T-helper 2 cell (primary cell): Measurements from ENCODE around the gene DLG2.

Experiments
- DNase-seq, 5 experiments: peaks; one replicate each; pipeline versions ENCODE4 v3.0.0 to v3.0.0-alpha.2; 2012 to 2022

Gene DLG2

DNA sequence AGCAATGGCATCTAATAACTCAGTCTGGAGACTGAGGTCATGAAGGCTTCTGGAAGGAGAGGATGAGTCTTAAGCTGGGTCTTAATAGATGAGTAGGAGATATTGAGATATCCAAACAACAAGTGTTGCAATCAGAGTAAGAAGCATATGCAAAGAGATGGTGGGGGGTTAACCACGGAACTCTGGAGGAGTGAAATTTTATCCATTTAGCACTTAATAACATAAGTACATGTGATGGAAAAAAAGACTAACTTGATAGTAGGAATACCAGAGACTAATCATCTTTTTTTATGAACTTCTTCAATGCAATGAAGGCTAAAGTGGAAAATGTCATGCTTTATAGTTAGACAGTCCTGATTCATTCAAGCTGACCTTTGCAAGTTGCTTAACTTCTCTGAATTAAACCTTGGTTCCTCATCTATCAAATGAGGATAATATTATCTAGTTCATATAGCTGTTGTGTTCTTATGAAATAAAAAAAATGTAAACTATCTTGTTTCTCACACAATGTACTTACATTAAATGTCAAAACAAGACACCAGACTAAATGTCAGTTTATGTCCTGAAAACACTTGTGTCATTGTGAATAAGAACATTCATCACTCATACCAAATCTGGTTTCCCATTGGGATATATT, 1937.9 kb downstream of the DLG2 start:
- no peak for DNase-seq

DNA sequence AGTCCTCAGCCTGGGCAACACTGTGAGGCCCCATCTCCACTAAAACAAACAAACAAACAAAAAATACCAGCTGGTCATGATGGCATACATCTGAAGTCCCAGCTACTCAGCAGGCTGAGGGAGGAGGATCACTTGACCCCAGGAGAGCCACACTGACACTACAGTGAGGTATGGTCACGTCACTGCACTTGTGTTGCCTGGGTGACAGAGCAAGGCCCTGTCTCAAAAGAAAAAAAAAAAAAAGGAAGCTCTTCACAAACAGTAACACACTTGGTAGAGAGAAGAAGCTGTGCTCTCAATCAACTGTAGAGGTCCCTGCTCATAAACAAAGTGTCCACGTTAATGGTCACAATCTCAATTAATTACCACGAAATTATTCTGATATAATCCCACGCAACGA, 1939.4 kb downstream of the DLG2 start:
- no peak for DNase-seq

DNA sequence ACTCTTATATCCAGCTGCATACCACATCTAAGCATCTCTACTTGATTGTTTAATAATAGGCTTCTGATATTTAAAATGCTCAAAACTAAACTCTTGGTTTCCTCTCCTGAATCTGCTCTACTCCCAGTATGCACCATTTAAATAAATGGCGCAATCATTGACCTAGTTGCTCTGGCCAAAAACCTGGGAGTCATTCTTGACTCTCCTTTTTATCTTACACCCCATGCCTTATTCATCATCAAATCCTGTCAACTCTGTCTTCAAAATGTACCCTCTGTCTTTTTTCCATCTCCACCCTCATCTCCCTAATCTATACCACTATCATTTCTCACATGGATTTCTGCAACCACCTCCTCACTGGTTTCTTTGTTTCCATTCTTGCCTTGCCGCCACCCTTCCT, 1941.4 kb downstream of the DLG2 start:
- no peak for DNase-seq

DNA sequence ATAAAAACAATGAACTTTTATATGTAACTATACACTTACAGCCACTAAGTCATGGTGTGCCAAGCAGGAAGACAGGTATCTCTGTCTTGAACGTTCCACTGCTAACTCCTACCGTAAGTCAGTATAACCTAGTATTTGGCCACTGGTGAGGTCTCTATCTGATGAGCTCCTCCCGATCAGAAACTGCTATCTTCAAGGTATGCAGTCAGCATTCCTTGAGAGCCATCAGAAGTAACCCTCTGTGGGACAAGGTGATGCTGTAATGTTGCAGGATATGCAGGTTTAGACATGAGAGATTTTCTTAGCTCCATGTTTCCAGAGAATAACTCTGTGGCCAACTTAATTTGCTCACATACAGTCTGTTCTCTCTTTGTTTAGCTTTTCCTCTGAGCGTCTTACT, 1943.1 kb downstream of the DLG2 start:
- no peak for DNase-seq

DNA sequence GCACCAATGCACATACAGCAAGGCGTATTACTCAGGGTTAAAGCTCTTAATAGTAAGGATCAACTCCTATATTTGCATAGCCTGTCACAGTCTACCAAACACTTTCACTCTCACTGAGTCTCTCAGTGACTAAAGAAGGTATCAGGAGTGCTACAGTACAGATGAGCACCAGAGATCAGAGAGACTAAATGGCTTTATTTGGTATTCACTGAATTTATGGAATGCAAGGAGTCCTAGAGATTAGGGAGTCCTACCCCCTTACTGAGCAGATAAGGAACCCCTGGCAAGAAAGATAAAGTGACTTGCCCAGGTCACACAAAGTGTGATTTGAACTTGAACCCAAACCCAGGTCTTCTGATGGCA, 1944.6 kb downstream of the DLG2 start:
- no peak for DNase-seq

DNA sequence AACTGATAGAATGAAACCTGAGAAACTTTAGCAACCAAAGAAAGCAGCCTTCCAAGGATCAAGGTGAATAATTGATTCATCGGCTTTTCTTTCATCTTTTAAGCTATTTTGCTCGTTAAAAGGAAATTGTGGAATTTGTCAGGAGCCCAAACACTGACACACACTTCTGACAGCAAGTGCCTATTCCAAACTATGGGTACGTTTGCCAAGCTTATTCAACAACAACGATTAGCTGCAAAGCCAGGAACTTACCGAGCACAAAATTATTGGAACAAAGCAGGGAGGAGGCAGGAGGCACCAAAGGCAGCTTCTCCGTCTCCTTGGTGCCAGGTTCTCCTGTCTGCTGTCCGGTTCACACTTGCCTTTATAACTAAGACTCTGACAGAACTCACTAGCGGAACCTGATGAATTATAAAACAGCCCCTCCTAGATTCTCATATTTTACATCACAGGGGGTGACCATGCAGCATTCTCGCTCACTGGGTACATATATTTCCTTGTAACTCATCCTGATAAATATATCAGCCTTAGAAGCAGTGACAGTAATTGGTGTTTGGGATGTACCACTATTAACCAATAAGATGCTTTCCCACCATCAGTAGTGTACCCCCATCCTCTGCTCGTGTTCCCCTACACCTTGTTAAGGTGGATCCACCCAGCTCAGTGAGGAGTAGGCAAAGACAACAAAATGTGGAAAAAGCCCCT, 1945.1 kb downstream of the DLG2 start:
- no peak for DNase-seq

DNA sequence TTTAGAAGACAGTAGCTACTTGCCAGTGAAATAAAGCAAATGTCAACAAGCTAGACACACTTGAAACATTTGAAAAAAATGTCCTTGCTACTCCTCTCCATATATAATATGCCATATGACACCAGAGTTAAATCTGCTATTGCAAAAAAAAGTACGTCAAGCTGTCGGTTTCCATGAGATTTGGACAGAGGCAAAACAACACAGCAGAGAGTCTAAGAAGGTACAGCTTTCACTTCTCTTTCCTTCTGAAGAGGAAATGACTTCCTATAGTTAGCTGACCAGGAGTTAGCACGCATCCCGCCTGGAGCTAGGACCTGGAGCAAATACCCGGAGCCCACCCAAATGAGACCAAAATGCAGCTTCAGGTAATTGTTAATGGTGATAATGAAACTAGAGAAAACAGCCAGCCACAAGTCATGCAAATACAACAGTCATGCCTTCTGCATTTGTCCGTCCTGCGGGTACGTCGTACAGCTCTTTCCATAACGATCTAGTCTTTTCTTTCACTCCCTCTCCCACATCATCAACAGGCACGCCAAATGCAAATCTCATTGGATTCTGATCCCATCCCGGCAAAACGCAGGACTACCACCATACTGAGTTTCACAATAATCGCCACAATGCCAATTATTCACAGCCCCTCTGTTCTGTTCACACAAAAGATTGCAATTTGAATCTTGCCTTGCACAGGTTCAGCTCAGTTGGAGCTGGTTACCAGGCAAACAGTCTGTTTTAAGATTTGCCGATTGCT, 1945.9 kb downstream of the DLG2 start:
- no peak for DNase-seq

DNA sequence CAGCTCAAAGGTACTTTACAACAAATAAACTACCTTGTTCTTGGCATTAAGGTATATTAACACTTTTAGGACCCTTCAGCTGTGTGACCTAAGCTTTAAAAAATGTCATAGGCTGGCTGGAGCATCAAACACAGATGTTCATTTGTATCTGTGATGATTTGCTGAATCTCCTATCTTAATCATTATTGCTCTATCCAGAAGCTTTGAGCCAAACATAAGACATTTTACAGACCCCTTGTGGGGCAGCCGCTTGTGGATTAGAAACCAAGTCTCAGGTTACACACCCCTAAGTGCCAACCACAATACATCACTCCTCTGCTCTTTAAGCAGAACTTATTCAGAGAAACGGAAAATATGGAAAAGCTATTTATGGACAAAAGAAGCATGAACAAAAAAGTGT, 1946.8 kb downstream of the DLG2 start:
- no peak for DNase-seq

DNA sequence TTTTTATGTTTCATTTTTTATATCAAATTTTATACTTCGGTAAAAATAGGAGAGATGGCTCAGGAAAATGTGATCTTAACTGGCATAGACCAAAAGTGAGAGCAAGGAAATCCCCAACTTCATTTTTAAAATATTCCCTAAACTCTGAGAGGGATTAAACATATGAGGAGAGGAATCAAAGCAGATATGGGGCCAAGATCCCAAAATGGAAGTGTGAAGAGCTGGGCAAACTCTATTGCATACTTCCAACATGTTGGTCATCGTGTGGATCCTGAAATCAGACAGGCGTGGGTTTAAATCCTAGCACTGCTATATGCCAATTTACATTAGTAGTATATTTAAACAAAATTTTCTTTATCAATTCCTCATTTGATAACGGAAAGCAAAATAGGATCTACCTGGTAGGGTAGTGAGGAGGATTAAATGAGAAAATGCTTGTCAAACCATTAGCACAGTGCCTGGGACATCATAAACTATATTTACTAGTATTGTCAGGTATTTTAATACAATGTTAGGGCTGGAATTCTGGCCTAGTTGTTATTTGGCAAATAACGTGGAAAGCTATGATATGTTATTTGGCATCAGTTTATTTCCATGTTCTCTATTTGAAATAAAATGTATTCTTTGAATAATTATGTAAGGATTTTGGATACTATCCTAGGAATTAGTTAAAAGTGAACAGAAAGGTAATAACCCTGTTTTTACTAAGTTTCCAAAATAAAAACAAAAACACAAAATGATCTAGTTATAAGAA, 1948.1 kb downstream of the DLG2 start:
- no peak for DNase-seq

DNA sequence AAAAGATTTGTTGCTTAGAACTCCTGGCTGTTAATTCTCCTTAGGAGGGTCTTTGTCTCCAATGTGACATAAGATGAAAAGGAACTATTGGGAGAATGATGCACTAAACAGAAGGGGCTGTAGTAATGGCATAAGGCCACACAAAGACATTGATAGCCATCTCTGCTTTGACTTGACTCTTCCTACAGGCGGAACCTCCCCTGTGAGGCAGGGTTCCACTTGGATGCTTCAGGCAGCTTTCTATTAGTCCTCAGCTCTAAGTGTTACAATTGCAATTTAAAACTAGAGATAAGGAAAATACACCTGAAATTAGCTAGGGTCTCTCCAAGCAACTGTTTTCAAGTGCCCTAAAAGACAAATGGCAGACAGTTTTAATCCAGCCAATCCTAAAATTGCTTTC, 1949.4 kb downstream of the DLG2 start:
- DNase-seq = no peak

DNA sequence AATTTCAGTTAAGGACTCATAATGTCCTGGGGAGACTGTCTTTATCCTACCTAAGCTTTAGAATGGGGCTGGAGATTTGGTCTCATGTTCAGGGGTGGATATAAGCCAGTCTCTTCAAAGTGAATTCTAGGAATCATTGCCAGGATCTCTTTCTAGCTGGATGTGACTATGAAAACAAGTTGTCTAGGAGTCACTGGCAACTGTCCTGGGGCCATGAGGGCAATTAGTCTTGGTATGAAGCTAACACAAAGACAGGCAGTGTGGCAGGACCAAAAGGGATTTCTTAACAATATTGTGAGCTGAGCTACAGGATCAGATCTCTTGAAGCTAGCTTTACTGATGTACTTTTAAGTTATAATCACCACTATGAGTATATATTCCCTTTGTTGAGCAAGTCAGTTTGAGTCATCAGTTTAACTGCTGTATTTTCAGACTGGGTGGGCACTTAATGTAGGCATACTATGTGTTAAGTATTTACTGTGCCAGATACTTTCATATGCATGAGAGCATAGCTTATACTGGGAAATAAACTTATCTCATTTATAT, 1951.0 kb downstream of the DLG2 start:
- no peak for DNase-seq

DNA sequence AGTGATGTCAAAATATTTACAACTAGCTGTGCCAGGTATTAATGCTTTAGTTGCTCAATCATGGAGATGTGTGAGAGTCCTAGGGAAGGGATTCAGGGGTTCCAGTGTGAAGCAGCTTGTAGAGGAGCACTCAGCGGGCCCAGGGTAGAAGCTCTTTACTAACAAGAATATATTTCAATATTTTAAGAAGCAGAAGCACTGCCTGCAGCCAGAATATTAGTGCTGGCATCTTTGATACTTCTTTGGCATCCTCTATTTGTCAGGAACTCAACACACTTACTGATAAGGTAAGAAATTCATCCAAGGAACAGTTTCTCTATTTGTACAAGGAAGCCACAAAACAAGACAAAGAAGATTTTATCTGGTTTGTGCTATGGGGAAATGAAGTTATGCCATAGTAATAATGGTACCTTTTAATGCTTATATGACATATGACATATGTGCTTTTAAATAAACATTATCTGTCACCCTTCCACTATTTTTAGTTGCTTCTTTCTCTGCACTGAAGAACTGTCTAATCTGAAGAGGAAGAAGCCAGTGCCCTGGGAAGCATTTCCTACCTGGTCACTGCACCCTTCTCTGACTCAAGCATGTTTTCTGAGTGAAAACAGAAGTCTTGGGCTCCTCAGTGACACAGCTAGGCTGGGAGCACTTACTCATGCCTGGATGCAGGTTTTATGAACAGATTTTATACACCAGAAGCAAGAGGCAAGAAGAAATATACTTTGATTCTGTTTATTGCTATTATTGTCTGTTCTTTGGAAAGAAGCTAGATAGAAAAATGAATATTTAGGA, 1952.8 kb downstream of the DLG2 start:
- DNase-seq = no peak

DNA sequence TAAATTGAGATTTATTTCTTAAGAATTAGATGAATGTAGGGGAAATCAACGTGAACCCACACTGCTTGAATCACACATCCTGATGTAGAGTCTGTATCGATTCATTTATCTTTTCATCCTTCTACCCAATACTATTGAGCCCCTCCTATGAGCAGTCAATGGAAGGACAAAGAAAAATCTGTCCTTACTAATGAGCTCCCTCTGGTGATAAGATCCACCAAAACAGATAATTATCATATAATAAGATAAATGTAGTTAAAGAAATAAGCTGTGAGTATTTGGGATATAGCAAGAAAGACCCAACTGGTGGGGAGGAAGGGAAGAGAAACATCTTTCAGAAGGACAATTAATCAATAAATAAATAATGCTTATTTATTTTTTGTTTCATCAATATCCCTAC, 1955.9 kb downstream of the DLG2 start:
- no peak for DNase-seq

DNA sequence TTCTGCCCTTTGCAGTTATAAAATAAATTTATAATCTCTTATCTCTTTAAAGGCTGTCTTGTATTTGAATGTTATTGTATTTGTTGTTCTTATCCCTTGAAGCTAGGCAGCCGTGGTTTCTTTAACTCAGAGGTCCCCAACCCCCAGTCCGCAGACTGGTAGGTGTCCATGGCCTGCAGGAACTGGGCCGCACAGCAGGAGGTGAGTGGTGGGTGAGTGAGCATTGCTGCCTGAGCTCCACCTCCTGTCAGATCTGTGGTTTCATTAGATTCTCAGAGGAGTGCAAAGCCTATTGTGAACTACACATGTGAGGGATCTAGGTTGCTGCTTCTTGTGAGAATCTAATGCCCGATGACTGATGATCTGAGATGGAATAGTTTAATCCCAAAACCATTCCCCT, 1961.0 kb downstream of the DLG2 start:
- DNase-seq = no peak

DNA sequence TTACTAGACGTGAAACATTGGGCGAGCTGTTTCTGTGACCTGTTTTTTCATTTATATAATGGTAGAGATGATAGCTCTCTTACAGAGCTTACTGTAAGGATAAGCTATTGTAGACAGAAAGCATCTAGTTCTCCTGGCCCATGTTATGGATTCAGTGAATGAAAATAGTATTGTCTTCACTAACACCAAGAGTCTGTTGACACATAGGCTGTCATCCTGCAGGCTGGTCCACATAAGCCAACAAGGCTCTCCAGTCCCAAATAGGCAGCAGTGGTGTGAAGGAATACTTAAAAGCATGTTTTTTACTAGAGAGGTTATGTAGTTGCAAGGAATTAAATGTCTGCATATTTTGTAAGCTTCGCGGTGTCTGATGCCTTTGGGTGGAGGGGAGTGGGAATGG, 1963.2 kb downstream of the DLG2 start:
- DNase-seq = no peak

DNA sequence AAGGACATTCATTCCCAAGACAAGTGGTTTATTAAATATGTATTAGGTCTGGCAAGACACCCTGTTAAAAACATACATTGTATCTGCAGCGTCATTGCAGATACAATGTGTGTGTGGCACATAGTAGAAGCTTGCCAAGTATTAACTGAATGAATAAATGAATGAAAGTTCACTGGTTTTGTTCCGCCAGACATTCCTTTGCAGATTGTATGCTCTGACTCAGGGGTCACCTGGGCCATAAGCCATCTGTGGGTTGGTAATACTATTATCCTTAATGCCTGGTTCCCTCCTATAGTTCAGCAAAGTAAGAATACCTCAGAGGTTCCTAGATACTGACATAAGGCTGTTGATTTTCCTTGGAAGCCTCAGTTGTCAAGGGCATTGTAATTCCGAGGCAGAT, 1963.7 kb downstream of the DLG2 start:
- no peak for DNase-seq

DNA sequence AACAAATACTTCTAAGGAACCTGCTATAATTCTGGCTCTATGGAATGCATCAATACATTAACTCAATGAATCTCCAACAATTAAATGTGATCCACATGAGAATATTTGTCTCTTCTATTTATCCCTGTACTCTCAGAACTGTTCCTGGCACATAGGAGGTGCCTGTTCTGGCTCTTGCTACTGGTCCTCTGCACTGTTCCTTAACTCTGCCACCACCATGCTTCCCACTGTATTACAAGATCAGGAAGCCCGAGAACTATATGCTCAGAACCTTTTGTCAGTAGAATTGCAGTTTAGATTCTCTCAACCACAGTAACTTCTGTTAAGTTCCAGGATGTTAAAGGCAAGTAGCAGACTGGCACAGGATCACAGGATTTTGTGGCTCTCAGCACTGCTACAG, 1964.7 kb downstream of the DLG2 start:
- no peak for DNase-seq

DNA sequence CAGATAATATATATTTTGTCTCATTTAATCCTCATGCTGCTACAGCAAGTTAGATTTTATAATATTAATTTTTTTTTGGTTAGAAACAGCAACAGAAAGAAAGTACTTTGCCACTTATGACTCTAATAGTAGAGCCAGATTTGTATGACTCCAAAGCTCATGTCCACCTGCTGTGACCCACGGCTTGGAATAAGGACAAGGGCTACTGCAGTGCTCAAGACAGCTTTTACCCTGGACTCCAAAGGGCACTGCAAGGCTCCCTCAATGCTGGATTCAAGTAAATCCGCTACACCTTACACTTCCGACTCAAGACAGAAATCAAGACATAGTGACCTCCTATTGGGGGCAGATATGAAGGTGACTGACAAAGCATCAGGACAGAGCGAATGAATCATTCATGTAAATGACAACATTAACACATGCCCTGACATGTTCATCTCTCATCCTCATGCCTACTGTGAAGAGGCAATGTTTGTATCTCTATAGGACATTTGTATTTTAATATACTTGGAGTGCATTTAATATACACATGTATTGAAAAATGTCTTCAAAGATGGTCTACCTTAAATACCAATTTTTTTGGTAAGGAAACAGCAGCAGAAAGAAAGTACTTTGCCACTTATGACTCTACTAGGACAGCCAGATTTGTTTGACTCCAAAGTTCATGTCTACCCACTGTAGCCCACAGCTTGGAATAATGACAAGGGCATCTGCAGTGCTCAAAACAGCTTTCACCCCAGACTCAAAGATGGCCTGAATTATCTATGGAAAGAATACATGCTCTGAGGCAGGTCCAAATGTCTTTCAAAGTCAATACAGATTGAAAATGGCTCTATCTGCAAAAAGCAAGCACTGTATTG, 1965.4 kb downstream of the DLG2 start:
- DNase-seq = no peak

DNA sequence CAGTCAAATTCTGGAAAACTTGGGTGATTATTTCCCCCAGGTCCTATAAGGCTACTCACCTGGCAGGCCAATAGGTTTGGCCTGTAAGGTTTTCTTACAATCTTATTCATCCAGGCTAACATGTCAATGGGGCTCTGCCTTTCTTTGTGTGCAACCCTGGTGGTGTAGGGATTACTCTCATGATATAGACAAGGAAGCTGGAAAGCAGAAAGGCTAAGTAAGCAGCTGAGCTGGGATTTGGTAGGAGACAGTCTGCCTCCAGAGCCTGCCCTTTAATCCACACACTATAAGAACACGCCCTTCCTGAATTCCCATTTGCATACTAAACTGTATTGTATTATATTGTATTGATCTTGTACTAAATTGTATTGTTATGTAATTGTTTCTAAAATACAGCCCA, 1967.7 kb downstream of the DLG2 start:
- no peak for DNase-seq

DNA sequence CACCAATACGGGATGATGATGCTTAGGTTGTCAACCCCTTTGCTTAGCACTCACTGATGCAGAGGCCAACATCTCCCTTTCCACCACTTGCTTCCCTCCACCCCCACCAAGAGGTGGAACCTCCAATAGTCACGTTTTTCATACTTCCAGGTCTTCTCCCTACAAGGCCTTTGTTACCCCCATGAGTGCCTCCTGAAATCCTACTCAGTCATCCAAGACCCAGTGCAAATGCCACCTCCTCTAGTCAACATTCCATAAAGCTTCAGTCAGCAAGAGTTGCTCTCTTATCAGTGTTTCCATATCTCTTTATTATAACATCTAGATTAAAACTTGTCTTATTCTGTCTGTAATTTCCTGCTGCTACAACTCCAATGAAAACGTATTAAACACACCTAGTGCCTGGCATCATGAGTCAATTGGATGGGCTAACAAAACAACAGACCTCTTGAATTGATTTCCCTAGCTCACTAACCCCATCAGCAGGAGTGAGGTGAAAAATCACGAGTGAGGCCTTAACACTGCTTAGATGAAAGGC, 1970.3 kb downstream of the DLG2 start:
- DNase-seq = no peak

DNA sequence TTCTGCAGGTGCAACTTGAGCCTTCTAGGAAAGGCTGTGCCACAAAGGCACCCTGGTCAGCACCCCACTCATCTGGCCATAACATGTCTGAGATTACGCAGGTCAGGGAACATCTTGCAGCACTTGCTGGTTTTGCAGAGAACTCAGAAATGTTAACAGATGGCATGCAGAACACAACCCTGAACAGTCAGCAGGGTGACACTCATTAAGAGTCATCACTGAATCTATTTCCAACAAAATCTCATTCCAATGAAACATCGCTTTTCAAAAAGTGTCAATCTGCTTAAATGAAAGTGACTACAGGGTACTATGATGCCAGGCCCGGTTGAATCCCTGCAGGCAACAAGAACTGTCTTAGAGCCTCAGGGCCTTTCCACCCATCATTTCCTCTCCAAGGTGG, 1971.2 kb downstream of the DLG2 start:
- DNase-seq = no peak
